Measurements from ENCODE around the gene EXOSC9. TPM values are rescaled to one million over a fixed set of nuclear protein-coding genes. Genes with fewer than 3 reads are reported as not detected.

The EXOSC9 gene
- total RNA-seq, 1 experiment from 2014 or later = 79.0 TPM

- H3K9me3 ChIP-seq (ENCODE audit: low read depth, low read length, poor library complexity, severe bottlenecking) = no peaks in the 10 kb centered on the region
- no peaks in the 10 kb centered on the region for H3K4me1 ChIP-seq (ENCODE audit: insufficient read depth, low read length, poor library complexity, severe bottlenecking)
- peaks cover 18% of the 10 kb centered on the region for H3K36me3 ChIP-seq (ENCODE audit: insufficient read depth, low read length, poor library complexity, severe bottlenecking)
- DNase-seq (ENCODE audit: low spot score) = no peak
- H3K4me3 ChIP-seq (ENCODE audit: low read depth, low read length, poor library complexity, severe bottlenecking) = no peak overlapping the region
- intact Hi-C loops (cut with micrococcal nuclease; ENCODE audit: unreplicated experiment) = no loop called here
- CTCF ChIA-PET = no interaction called here
- H3K27me3 ChIP-seq (replicated peaks; ENCODE audit: insufficient read depth, low read depth, low read length, poor library complexity) = no peaks in the 10 kb centered on the region
- TF ChIP-seq CTCF (conservative IDR thresholded peaks at IDR 0.05; ENCODE audit: low read depth, low read length) (no peak), EZH2 (IDR thresholded peaks at IDR 0.05; ENCODE audit: borderline replicate concordance, low read depth, low read length, poor library complexity, severe bottlenecking) (no peak)
- no peak overlapping the region for H3K27ac ChIP-seq (ENCODE audit: low read depth, low read length, poor library complexity, severe bottlenecking)
- POLR2A ChIA-PET (ENCODE audit: low non-redundant PET) = no interaction called here
- no TSS peak for BruUV-seq (replicated peaks)
Observed at GRCh38 chr4:121860121-121860520, 59.0 kb downstream of the EXOSC9 start.

- intact Hi-C loops (cut with micrococcal nuclease; ENCODE audit: unreplicated experiment) = no loop called here
- DNase-seq (ENCODE audit: low spot score) = no peak
- H3K4me3 ChIP-seq (ENCODE audit: low read depth, low read length, poor library complexity, severe bottlenecking) = no peak overlapping the region
- no peak overlapping the region for H3K27ac ChIP-seq (ENCODE audit: low read depth, low read length, poor library complexity, severe bottlenecking)
- ChIA-PET CTCF (no interaction called here), POLR2A (ENCODE audit: low non-redundant PET) (no interaction called here)
- H3K36me3 ChIP-seq (ENCODE audit: insufficient read depth, low read length, poor library complexity, severe bottlenecking) = peaks cover 24% of the 10 kb centered on the region
- no peaks in the 10 kb centered on the region for H3K9me3 ChIP-seq (ENCODE audit: low read depth, low read length, poor library complexity, severe bottlenecking)
- BruUV-seq (replicated peaks) = no TSS peak
- H3K27me3 ChIP-seq (replicated peaks; ENCODE audit: insufficient read depth, low read depth, low read length, poor library complexity) = no peaks in the 10 kb centered on the region
- H3K4me1 ChIP-seq (ENCODE audit: insufficient read depth, low read length, poor library complexity, severe bottlenecking) = no peaks in the 10 kb centered on the region
- no peak for TF ChIP-seq EZH2 (IDR thresholded peaks at IDR 0.05; ENCODE audit: borderline replicate concordance, low read depth, low read length, poor library complexity, severe bottlenecking)
- TF ChIP-seq CTCF (conservative IDR thresholded peaks at IDR 0.05; ENCODE audit: low read depth, low read length) = no peak
Observed at GRCh38 chr4:121861426-121861825, 60.3 kb downstream of the EXOSC9 start.

- ChIA-PET POLR2A (ENCODE audit: low non-redundant PET) (no interaction called here), CTCF (no interaction called here)
- Histone ChIP-seq H3K4me3 (ENCODE audit: low read depth, low read length, poor library complexity, severe bottlenecking) (no peak overlapping the region), H3K4me1 (ENCODE audit: insufficient read depth, low read length, poor library complexity, severe bottlenecking) (no peaks in the 10 kb centered on the region), H3K9me3 (ENCODE audit: low read depth, low read length, poor library complexity, severe bottlenecking) (no peaks in the 10 kb centered on the region), H3K36me3 (ENCODE audit: insufficient read depth, low read length, poor library complexity, severe bottlenecking) (peaks cover 40% of the 10 kb centered on the region), H3K27ac (ENCODE audit: low read depth, low read length, poor library complexity, severe bottlenecking) (no peak overlapping the region), H3K27me3 (replicated peaks; ENCODE audit: insufficient read depth, low read depth, low read length, poor library complexity) (no peaks in the 10 kb centered on the region)
- no peak for DNase-seq (ENCODE audit: low spot score)
- BruUV-seq (replicated peaks) = no TSS peak
- TF ChIP-seq EZH2 (IDR thresholded peaks at IDR 0.05; ENCODE audit: borderline replicate concordance, low read depth, low read length, poor library complexity, severe bottlenecking) (no peak), CTCF (conservative IDR thresholded peaks at IDR 0.05; ENCODE audit: low read depth, low read length) (no peak)
- intact Hi-C loops (cut with micrococcal nuclease; ENCODE audit: unreplicated experiment) = no loop called here
Observed at GRCh38 chr4:121863799-121864198, 62.7 kb downstream of the EXOSC9 start.

Other genes starting within 250 kb of the EXOSC9 start
- 332 and 389 TPM in 2 replicates for gene ANXA5, start 104.3 kb upstream of the EXOSC9 start, total RNA-seq (2021)
- gene SMIM43, start 36.2 kb upstream of the EXOSC9 start, total RNA-seq (2021) = 0.37 and 0.45 TPM in 2 replicates
- gene CCNA2, start 22.6 kb downstream of the EXOSC9 start, total RNA-seq (2021) = 99.0 and 105 TPM in 2 replicates
- 26.7 and 32.5 TPM in 2 replicates for gene BBS7, start 69.2 kb downstream of the EXOSC9 start, total RNA-seq (2021)
- 0.24 and 0.28 TPM in 2 replicates for gene TRPC3, start 150.7 kb downstream of the EXOSC9 start, total RNA-seq (2021)